ENCODE results near the gene FEN1. TPM values are rescaled to one million over a fixed set of nuclear protein-coding genes. Genes with fewer than 3 reads are reported as not detected.
A peak's percentile ranks its signal among the peaks of the same experiment; 100 is the strongest.

The FEN1 gene
- polyA plus RNA-seq, 1 experiment = 13.2 TPM

- Histone ChIP-seq H3K27me3 (ENCODE audit: control insufficient read depth, insufficient read depth, low read length) (no peaks in the 10 kb centered on the region; the same call in 1 of the 2 replicates), H3K36me3 (ENCODE audit: control insufficient read depth, insufficient read depth, low read length) (no peaks in the 10 kb centered on the region; the same call in 1 of the 2 replicates), H3K4me3 (ENCODE audit: low read depth, low read length) (no peak overlapping the region)
- TF ChIP-seq CTCF (IDR thresholded peaks at IDR 0.05; ENCODE audit: insufficient read depth, low read depth, low read length) = no peak
- ChIA-PET POLR2A (no interaction called here), CTCF (interaction anchor here (1.0 to 6.6 kb wide), 13 partner anchors 9 to 358 kb away, joined by 3 to 68 read pairs (median 4); no protein-coding TSS in a partner anchor)
- DNase-seq (ENCODE audit: low read depth) = no peak
These were observed 43.0 kb upstream of the FEN1 start for GRCh38 chr11:61749591-61750217.

GRCh38 chr11:61750631-61751273, 42.0 kb upstream of the FEN1 start:
- CTCF ChIA-PET = interaction anchor here (0.7 to 6.6 kb wide), 11 partner anchors 10 to 357 kb away, joined by 3 to 68 read pairs (median 6); no protein-coding TSS in a partner anchor
- Histone ChIP-seq H3K27me3 (ENCODE audit: control insufficient read depth, insufficient read depth, low read length) (no peaks in the 10 kb centered on the region; the same call in 1 of the 2 replicates), H3K4me3 (ENCODE audit: low read depth, low read length) (no peak overlapping the region), H3K36me3 (ENCODE audit: control insufficient read depth, insufficient read depth, low read length) (no peaks in the 10 kb centered on the region)
- no peak for TF ChIP-seq CTCF (IDR thresholded peaks at IDR 0.05; ENCODE audit: insufficient read depth, low read depth, low read length)
- POLR2A ChIA-PET = no interaction called here
- no peak for DNase-seq (ENCODE audit: low read depth)

GRCh38 chr11:61751384-61751783, 41.3 kb upstream of the FEN1 start:
- ChIA-PET POLR2A (no interaction called here), CTCF (interaction anchor here (0.7 to 6.6 kb wide), 9 partner anchors 13 to 356 kb away, joined by 3 to 68 read pairs (median 5); partner anchors contain the start of gene DAGLA)
- DNase-seq (ENCODE audit: low read depth) = no peak
- Histone ChIP-seq H3K36me3 (ENCODE audit: control insufficient read depth, insufficient read depth, low read length) (no peaks in the 10 kb centered on the region), H3K4me3 (ENCODE audit: low read depth, low read length) (no peak overlapping the region), H3K27me3 (ENCODE audit: control insufficient read depth, insufficient read depth, low read length) (no peaks in the 10 kb centered on the region; the same call in 1 of the 2 replicates)
- no peak for TF ChIP-seq CTCF (IDR thresholded peaks at IDR 0.05; ENCODE audit: insufficient read depth, low read depth, low read length)

GRCh38 chr11:61752117-61752924, 40.4 kb upstream of the FEN1 start, which contains the start of gene MYRF:
TSS of gene MYRF (plus strand) at chr11:61752636. CDS start at chr11:61752745, 109 bp downstream.
- H3K36me3 ChIP-seq (ENCODE audit: control insufficient read depth, insufficient read depth, low read length) = no peaks in the 10 kb centered on the region
- H3K4me3 ChIP-seq (ENCODE audit: low read depth, low read length) = peak within 1 kb of the TSS; percentile 39
- no peaks in the 10 kb centered on the region; the same call in 1 of the 2 replicates for H3K27me3 ChIP-seq (ENCODE audit: control insufficient read depth, insufficient read depth, low read length)
- TF ChIP-seq CTCF (IDR thresholded peaks at IDR 0.05; ENCODE audit: insufficient read depth, low read depth, low read length) = peak; percentile 32
- ChIA-PET POLR2A (no interaction called here), CTCF (interaction anchor here (0.8 to 6.5 kb wide), 11 partner anchors 9 to 356 kb away, joined by 3 to 68 read pairs (median 4); no protein-coding TSS in a partner anchor)
- DNase-seq (ENCODE audit: low read depth) = no peak
